HG03196 (cell line): ENCODE data around the gene DISC1.
"Not testable (repeated sequence)": the region's sequence is repeated elsewhere in the genome, so short reads cannot be mapped to it uniquely, and the experiment has no call there.

Source experiments
- ATAC-seq: cut with Tn5 transposase; IDR thresholded peaks from one replicate; pipeline ENCODE4 v1.9.1; 2021; ENCODE audit not compliant: unreplicated experiment

DISC1 gene

GRCh38 chr1:231763456-231763855 lies 136.9 kb downstream of the DISC1 start:
- ATAC-seq = no peak

- ATAC-seq = not testable (repeated sequence)
Measured at GRCh38 chr1:231765825-231766224, 139.2 kb downstream of the DISC1 start.

GRCh38 chr1:231767471-231767870 lies 140.9 kb downstream of the DISC1 start:
- no peak for ATAC-seq

GRCh38 chr1:231768416-231768815 lies 141.8 kb downstream of the DISC1 start:
- no peak for ATAC-seq

- ATAC-seq = no peak
Measured at GRCh38 chr1:231770506-231771175, 144.1 kb downstream of the DISC1 start.

- no peak for ATAC-seq
Measured at GRCh38 chr1:231774719-231775335, 148.2 kb downstream of the DISC1 start.

GRCh38 chr1:231776010-231776756 lies 149.6 kb downstream of the DISC1 start:
- no peak for ATAC-seq

- ATAC-seq = no peak
Measured at GRCh38 chr1:231776757-231777062, 150.1 kb downstream of the DISC1 start.

GRCh38 chr1:231778009-231778719 lies 151.6 kb downstream of the DISC1 start:
- ATAC-seq = no peak

GRCh38 chr1:231779081-231779480 lies 152.5 kb downstream of the DISC1 start:
- ATAC-seq = no peak

GRCh38 chr1:231781892-231782291 lies 155.3 kb downstream of the DISC1 start:
- ATAC-seq = no peak

GRCh38 chr1:231785073-231785472 lies 158.5 kb downstream of the DISC1 start:
- not testable (repeated sequence) for ATAC-seq

GRCh38 chr1:231786126-231786525 lies 159.5 kb downstream of the DISC1 start:
- no peak for ATAC-seq

GRCh38 chr1:231792634-231793033 lies 166.0 kb downstream of the DISC1 start:
- no peak for ATAC-seq

GRCh38 chr1:231793893-231794292 lies 167.3 kb downstream of the DISC1 start:
- no peak for ATAC-seq

GRCh38 chr1:231796141-231796540 lies 169.6 kb downstream of the DISC1 start:
- no peak for ATAC-seq

- no peak for ATAC-seq
Measured at GRCh38 chr1:231799363-231799986, 172.9 kb downstream of the DISC1 start.

GRCh38 chr1:231800108-231800507 lies 173.5 kb downstream of the DISC1 start:
- ATAC-seq = no peak

- ATAC-seq = no peak
Measured at GRCh38 chr1:231801042-231801585, 174.5 kb downstream of the DISC1 start.

- no peak for ATAC-seq
Measured at GRCh38 chr1:231803353-231803752, 176.8 kb downstream of the DISC1 start.
